GM21717 (cell line): ENCODE data around the gene OR2A14.
"Not testable (repeated sequence)": the region's sequence is repeated elsewhere in the genome, so short reads cannot be mapped to it uniquely, and the experiment has no call there.

Experiments used
- ATAC-seq: cut with Tn5 transposase; IDR thresholded peaks from one replicate; pipeline ENCODE4 v1.9.1; 2021; ENCODE audit warnings: mild to moderate bottlenecking, moderate library complexity; ENCODE audit not compliant: unreplicated experiment

Gene OR2A14

GRCh38 chr7:144122876-144123275 lies at the start of gene OR2A14:
Gene OR2A14, plus strand, starts transcription at chr7:144123176. Its CDS starts 5,937 bp downstream, at chr7:144129113.
- ATAC-seq = no peak

GRCh38 chr7:144074374-144074773 lies 48.6 kb upstream of the OR2A14 start:
- ATAC-seq = no peak

- no peak for ATAC-seq
Measured at GRCh38 chr7:144085978-144086377, 37.0 kb upstream of the OR2A14 start, which contains the start of gene OR2A12. Gene OR2A12, plus strand, starts transcription at chr7:144086278. Its CDS starts 8,830 bp downstream, at chr7:144095108.

- no peak for ATAC-seq
Measured at GRCh38 chr7:144086730-144087129, 36.2 kb upstream of the OR2A14 start.

- ATAC-seq = no peak
Measured at GRCh38 chr7:144087230-144087629, 35.7 kb upstream of the OR2A14 start.

- ATAC-seq = no peak
Measured at GRCh38 chr7:144090667-144091066, 32.3 kb upstream of the OR2A14 start.

GRCh38 chr7:144098776-144099175 lies 24.2 kb upstream of the OR2A14 start:
- ATAC-seq = no peak

- no peak for ATAC-seq
Measured at GRCh38 chr7:144100607-144101006, 22.4 kb upstream of the OR2A14 start.

GRCh38 chr7:144102041-144102440 lies 20.9 kb upstream of the OR2A14 start:
- no peak for ATAC-seq

GRCh38 chr7:144105211-144105610 lies 17.8 kb upstream of the OR2A14 start:
- ATAC-seq = no peak

- ATAC-seq = no peak
Measured at GRCh38 chr7:144109283-144109682, 13.7 kb upstream of the OR2A14 start, which contains the start of gene OR2A2. Gene OR2A2, plus strand, starts transcription at chr7:144109583. Its CDS starts 0 bp downstream, at chr7:144109583.

- ATAC-seq = no peak
Measured at GRCh38 chr7:144110272-144110671, 12.7 kb upstream of the OR2A14 start.

- no peak for ATAC-seq
Measured at GRCh38 chr7:144113651-144114050, 9.3 kb upstream of the OR2A14 start.

- ATAC-seq = no peak
Measured at GRCh38 chr7:144118341-144118740, 4.6 kb upstream of the OR2A14 start.

- peak; percentile 100 for ATAC-seq
Measured at GRCh38 chr7:144127714-144128334, 4.8 kb downstream of the OR2A14 start.

- ATAC-seq = not testable (repeated sequence)
Measured at GRCh38 chr7:144129601-144130000, 6.6 kb downstream of the OR2A14 start.

GRCh38 chr7:144130730-144131129 lies 7.8 kb downstream of the OR2A14 start:
- no peak for ATAC-seq

GRCh38 chr7:144132262-144132661 lies 9.3 kb downstream of the OR2A14 start:
- no peak for ATAC-seq

- no peak for ATAC-seq
Measured at GRCh38 chr7:144133307-144133706, 10.3 kb downstream of the OR2A14 start.

- no peak for ATAC-seq
Measured at GRCh38 chr7:144134116-144134515, 11.1 kb downstream of the OR2A14 start.

- ATAC-seq = no peak
Measured at GRCh38 chr7:144137501-144137900, 14.5 kb downstream of the OR2A14 start.

GRCh38 chr7:144142187-144142586 lies 19.2 kb downstream of the OR2A14 start:
- no peak for ATAC-seq

- ATAC-seq = no peak
Measured at GRCh38 chr7:144144426-144144825, 21.4 kb downstream of the OR2A14 start.
